GM10847 (cell line): Measurements from ENCODE around the gene ENKD1.
A peak's percentile ranks its signal among the peaks of the same experiment; 100 is the strongest.

Experiments used
- POLR2A ChIP-seq: IDR thresholded peaks from 2 replicates; pipeline ENCODE4 v1.6.1; 2011; ENCODE audit not compliant: insufficient read length; ENCODE audit errors: extremely low read depth

ENKD1 gene

DNA sequence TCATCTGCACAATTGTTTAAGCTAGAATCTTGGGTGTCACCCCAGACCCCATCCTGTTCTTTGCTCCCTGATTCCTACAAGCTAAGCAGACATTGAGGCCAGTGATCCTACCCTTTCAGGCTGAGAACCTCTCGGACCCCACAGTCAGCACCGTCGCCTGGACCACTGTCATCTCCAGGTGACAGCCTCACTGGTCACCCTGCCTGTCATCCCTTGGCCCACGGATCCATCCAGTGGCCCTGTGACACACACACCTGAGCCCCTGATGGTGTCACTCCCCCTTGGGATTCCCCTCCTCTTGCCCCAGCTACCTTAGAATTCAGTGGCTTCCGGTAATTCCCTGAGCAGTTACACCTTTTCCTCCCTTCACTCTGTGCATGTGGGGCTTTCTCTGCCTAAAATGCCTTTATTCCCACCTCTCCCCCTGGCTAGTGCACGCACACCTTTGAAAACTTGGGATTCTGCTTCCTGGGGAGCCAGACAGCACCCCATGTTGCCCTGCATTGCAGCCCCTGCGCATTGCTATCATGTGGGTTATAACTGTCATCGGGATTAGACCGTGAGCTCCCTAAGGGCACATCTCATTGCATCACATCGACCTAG lies 3.0 kb upstream of the ENKD1 start:
- TF ChIP-seq POLR2A = no peak

GRCh38 chr16:67668495-67669157 lies 2.1 kb upstream of the ENKD1 start:
- no peak for TF ChIP-seq POLR2A

DNA sequence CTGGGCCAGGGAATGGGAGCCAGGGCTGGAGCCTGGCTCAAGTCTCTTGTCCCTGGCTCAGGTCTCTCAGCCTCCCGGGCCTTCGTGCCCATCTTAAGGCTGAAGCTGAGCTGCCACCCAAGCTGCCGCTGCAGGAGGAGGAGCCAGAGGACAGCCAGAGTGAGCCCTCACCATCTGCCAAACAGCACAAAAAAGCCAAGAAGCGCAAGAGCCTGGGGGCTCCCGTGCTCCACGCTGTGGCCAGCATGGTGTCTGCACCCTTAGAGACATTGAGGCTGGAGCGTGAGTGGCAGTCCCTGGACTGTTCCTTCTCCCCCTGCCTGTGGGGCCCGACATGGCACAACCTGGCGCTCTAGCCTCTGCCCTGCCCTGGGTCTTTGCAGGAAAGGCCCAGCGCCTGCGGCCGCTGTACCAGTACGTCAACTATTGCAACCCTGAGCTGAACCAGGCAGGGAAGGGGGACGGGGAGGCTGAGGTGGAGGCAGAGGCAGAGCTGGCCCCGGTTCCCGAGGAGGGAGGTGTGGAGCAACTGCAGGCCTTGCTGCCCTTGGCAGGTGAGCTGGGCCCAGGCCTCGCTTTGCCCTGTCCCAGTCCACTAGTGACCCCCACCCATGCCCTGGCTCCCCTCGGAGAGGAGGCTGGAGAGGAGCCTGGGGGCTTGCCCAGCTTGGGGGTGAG lies 1.4 kb upstream of the ENKD1 start:
- peak; percentile 19 for TF ChIP-seq POLR2A

GRCh38 chr16:67667453-67667816 lies 885 bp upstream of the ENKD1 start:
- peak; percentile 8 for TF ChIP-seq POLR2A

GRCh38 chr16:67666032-67666551 lies 458 bp downstream of the ENKD1 start:
- no peak for TF ChIP-seq POLR2A

DNA sequence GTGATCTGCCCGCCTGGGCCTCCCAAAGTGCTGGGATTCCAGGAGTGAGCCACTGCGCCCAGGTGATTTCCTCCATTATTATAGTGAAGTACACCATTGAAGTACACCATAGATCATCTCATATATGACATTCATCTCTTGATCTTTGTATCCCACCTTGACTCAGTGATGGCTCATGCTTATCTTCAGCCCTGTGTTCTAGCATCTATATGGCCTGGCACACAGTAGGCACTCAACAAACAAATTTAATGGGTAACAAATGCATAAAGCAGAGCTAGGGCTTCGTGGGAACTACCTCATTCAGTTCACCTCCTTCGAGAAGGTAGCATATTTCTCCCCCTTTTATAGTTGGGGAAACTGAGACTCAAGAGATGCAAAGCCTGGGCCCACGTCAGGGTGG lies 952 bp downstream of the ENKD1 start:
- TF ChIP-seq POLR2A = no peak

- no peak for TF ChIP-seq POLR2A
Measured at GRCh38 chr16:67664871-67665270, 1.7 kb downstream of the ENKD1 start.

DNA sequence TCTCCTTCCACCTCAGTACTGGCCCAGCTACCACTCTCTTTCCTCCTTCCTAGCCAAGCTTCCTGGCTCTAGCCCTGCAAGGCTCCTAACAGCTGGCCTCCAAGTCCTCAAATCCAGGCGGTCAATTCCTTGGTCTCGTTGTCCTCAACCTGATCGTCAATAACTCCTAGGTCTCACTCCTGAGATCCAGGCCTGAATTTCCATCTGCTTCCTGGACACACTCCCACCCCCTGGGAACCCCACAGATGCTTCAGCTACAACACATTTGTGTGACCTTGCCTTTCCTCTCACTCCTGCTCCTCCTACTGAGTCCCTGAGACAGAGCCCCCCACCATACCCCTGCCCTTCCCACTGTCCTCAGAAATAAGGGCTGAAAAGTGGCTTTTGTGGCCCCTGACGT lies 2.3 kb downstream of the ENKD1 start:
- no peak for TF ChIP-seq POLR2A

GRCh38 chr16:67663877-67664222 lies 2.7 kb downstream of the ENKD1 start:
- TF ChIP-seq POLR2A = no peak

DNA sequence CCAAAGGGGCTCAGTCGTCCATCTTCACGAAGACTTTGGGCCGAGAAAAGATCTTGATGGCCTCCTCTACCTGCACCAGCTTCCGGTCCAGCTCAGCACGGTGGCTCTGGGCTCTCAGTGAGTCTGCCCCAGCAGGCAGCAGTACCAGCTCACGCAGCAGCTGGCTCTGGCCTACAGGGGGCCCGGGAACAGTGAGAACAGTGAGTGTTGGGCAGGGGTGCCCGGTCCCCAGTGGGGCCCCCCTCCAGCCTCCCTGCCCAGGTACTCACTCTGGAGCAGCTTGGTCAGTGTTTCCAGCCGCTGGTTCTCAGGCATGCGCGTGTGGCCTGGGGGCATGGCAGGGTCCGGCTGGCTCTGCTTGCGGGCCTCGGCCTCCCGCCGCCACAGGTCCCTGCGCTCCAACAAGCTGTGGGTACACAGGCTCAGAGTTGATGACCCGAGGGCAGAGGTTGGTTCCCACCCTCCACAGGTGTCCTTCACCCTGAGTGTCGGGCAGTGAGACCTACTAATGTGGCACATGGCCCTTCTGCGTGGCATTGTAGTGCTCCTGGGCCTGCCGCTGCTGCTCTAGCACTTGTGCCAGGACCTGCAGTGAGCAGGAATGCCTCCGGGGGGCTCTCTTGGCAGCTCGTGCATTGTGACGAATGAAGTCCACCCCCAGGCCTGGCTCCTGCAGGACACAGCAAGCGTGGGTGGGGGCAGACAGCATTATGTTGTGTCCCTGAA lies 3.2 kb downstream of the ENKD1 start:
- TF ChIP-seq POLR2A = no peak

DNA sequence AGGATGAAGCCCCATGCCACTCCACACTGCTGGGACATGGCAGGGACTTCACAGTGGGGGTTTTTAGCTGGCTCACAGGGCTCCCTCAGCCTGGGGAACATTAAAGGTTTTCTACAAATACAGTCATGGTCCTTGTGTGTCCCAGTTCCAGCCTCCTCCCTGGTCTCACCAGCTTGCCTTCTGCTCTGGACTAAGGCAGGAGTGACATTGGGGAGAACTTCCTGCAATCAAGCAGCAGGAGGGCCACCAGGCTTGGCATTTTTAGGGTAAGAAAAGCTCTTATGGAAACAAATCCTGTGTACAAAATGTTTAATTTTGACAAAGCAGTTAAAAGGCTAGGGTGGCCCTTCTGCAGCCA lies 3.9 kb downstream of the ENKD1 start:
- no peak for TF ChIP-seq POLR2A

GRCh38 chr16:67661886-67662652 lies 4.5 kb downstream of the ENKD1 start:
- TF ChIP-seq POLR2A = no peak

DNA sequence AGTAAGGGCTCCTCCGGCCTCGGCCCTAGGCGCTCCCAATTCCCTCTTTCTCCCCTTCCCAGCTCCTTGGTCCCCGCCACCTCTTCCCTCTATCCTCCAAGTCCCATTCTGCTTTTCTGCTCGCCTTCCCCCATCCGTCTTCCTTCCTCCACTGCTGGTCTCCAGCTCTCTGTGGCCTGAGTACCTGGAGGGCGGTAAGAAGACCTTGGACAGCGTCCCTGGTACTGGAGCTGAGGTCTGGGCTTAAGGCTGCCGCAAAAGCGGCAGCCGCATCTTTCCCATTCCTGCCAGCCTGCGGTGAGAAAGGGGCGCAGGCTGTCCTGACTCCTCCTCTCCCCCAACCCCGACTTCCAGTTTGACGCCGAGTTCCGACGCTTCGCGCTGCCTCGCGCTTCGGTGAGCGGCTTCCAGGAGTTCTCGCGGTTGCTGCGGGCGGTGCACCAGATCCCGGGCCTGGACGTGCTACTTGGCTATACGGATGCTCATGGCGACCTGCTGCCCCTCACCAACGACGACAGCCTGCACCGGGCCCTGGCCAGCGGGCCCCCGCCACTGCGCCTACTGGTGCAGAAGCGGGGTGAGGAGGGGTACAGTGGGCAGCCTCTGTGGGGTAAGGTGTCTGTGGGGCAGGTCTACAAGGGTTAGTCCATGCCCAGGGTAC lies 5.3 kb downstream of the ENKD1 start:
- TF ChIP-seq POLR2A = no peak

GRCh38 chr16:67660564-67661028 lies 6.0 kb downstream of the ENKD1 start, which contains the start of gene PARD6A:
PARD6A (plus strand) TSS chr16:67660960; CDS start chr16:67661039, 79 bp downstream.
- TF ChIP-seq POLR2A = no peak
